ENCODE results near the gene NEDD8.
A peak's percentile ranks its signal among the peaks of the same experiment; 100 is the strongest.

The NEDD8 gene

GRCh38 chr14:24278424-24278823, 46.3 kb upstream of the NEDD8 start:
- H3K36me3 ChIP-seq (replicated peaks in 1 of 2; ENCODE audit: control insufficient read depth in 2 of 2, insufficient read depth in 2 of 2, low read length in 2 of 2): no peaks in the 10 kb centered on the region
- no peaks in the 10 kb centered on the region for H3K79me1 ChIP-seq (ENCODE audit: low read depth, low read length)
- H2BK120ac ChIP-seq (ENCODE audit: low read depth, low read length): no peak overlapping the region
- H3K4me2 ChIP-seq (ENCODE audit: insufficient read depth, low read length, poor library complexity, severe bottlenecking): no peak overlapping the region
- no peak overlapping the region for H3K23ac ChIP-seq (ENCODE audit: low read depth, low read length, poor library complexity)
- no peak overlapping the region for H3K9ac ChIP-seq (ENCODE audit: low read depth, low read length, poor library complexity)
- H3K27ac ChIP-seq (replicated peaks; ENCODE audit: low read length): no peak overlapping the region
- no peak overlapping the region for H2BK5ac ChIP-seq (ENCODE audit: low read length)
- H3K14ac ChIP-seq (ENCODE audit: low read length): no peak overlapping the region
- H2AK5ac ChIP-seq (ENCODE audit: low read depth, low read length): no peak overlapping the region
- DNase-seq (ENCODE audit: low spot score): no peak
- no peak overlapping the region for H2AFZ ChIP-seq (ENCODE audit: low read length)
- H3K4ac ChIP-seq (ENCODE audit: low read length): no peak overlapping the region
- no peak overlapping the region for H2BK12ac ChIP-seq (ENCODE audit: low read length)
- H3K4me3 ChIP-seq (ENCODE audit: low read length in 2 of 2): no peak overlapping the region
- no peaks in the 10 kb centered on the region for H3K4me1 ChIP-seq (ENCODE audit: control insufficient read depth in 2 of 2, insufficient read depth in 1 of 2, low read depth in 1 of 2, low read length in 2 of 2)
- no CpG with 5 or more reads among the region's 5 CpGs for WGBS, 2 donors (ENCODE audit: extremely low coverage in 2 of 2, insufficient read length in 2 of 2, insufficient replicate concordance in 1 of 2)
- no peak overlapping the region for H4K8ac ChIP-seq (ENCODE audit: low read depth, low read length)
- H3K9me3 ChIP-seq (replicated peaks in 1 of 2; ENCODE audit: control insufficient read depth in 2 of 2, insufficient read depth in 1 of 2, low read depth in 1 of 2, low read length in 2 of 2): no peaks in the 10 kb centered on the region
- H2BK15ac ChIP-seq (ENCODE audit: low read length): no peak overlapping the region
- no peaks in the 10 kb centered on the region for H3K27me3 ChIP-seq (ENCODE audit: control insufficient read depth in 3 of 3, insufficient read depth in 3 of 3, low read depth in 1 of 3, low read length in 3 of 3)
- no peak overlapping the region for H3K18ac ChIP-seq (ENCODE audit: low read length)
- H4K91ac ChIP-seq (ENCODE audit: low read depth, low read length, poor library complexity): no peak overlapping the region

DNA sequence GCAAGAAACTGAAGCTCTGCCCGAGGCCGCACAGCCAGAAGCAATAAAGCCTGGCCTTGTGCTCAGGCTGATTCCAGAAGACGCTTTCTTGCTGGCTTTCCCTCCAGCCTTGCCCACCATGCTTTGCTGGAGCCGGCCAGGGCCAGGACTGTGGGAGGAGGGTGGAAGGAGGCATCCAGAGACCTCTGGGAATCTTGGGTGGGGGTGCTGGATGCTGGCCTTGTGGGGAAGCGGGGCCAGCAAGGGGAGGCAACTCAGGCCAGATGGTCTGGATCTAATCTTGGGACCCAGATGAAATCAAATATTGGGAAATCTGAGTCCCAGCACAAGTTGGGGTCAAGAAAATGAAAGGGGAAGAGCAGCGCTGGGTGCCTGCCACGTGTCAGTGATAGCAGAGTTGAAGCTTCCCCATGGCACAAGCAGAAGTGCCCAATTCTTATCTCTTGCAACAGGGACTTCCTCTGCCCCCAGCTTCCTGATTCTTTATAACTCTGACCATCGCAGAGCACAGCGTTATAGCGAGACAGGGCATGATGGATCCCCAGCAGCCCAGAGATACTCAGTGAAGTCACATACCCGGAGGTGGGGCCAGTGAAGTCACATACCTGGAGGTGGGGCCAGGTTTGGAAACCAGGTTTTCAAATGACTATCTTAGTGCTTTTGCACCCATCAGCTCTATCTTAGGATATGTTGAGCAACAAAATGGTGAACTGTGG, 45.6 kb upstream of the NEDD8 start:
- H3K9me3 ChIP-seq (replicated peaks in 1 of 2; ENCODE audit: control insufficient read depth in 2 of 2, insufficient read depth in 1 of 2, low read depth in 1 of 2, low read length in 2 of 2): no peaks in the 10 kb centered on the region
- no peak for DNase-seq (ENCODE audit: low spot score)
- no peak overlapping the region for H3K18ac ChIP-seq (ENCODE audit: low read length)
- no peak overlapping the region for H3K27ac ChIP-seq (replicated peaks; ENCODE audit: low read length)
- no peaks in the 10 kb centered on the region for H3K27me3 ChIP-seq (ENCODE audit: control insufficient read depth in 3 of 3, insufficient read depth in 3 of 3, low read depth in 1 of 3, low read length in 3 of 3)
- H3K9ac ChIP-seq (ENCODE audit: low read depth, low read length, poor library complexity): no peak overlapping the region
- no CpG with 5 or more reads among the region's 11 CpGs for WGBS, 2 donors (ENCODE audit: extremely low coverage in 2 of 2, insufficient read length in 2 of 2, insufficient replicate concordance in 1 of 2)
- no peaks in the 10 kb centered on the region for H3K79me1 ChIP-seq (ENCODE audit: low read depth, low read length)
- H2BK15ac ChIP-seq (ENCODE audit: low read length): no peak overlapping the region
- no peak overlapping the region for H2AFZ ChIP-seq (ENCODE audit: low read length)
- H3K23ac ChIP-seq (ENCODE audit: low read depth, low read length, poor library complexity): no peak overlapping the region
- H3K4ac ChIP-seq (ENCODE audit: low read length): no peak overlapping the region
- no peak overlapping the region for H4K8ac ChIP-seq (ENCODE audit: low read depth, low read length)
- H3K36me3 ChIP-seq (replicated peaks in 1 of 2; ENCODE audit: control insufficient read depth in 2 of 2, insufficient read depth in 2 of 2, low read length in 2 of 2): peaks cover 0 to under 1% of the 10 kb centered on the region in 2 donors
- H2AK5ac ChIP-seq (ENCODE audit: low read depth, low read length): no peak overlapping the region
- H2BK120ac ChIP-seq (ENCODE audit: low read depth, low read length): no peak overlapping the region
- H4K91ac ChIP-seq (ENCODE audit: low read depth, low read length, poor library complexity): no peak overlapping the region
- H3K14ac ChIP-seq (ENCODE audit: low read length): no peak overlapping the region
- H3K4me3 ChIP-seq (ENCODE audit: low read length in 2 of 2): no peak overlapping the region
- no peak overlapping the region for H3K4me2 ChIP-seq (ENCODE audit: insufficient read depth, low read length, poor library complexity, severe bottlenecking)
- no peak overlapping the region for H2BK5ac ChIP-seq (ENCODE audit: low read length)
- no peaks in the 10 kb centered on the region for H3K4me1 ChIP-seq (ENCODE audit: control insufficient read depth in 2 of 2, insufficient read depth in 1 of 2, low read depth in 1 of 2, low read length in 2 of 2)
- no peak overlapping the region for H2BK12ac ChIP-seq (ENCODE audit: low read length)

GRCh38 chr14:24277071-24277470, 44.9 kb upstream of the NEDD8 start:
- no peaks in the 10 kb centered on the region for H3K27me3 ChIP-seq (ENCODE audit: control insufficient read depth in 3 of 3, insufficient read depth in 3 of 3, low read depth in 1 of 3, low read length in 3 of 3)
- no peak overlapping the region for H3K14ac ChIP-seq (ENCODE audit: low read length)
- H2AFZ ChIP-seq (ENCODE audit: low read length): no peak overlapping the region
- no peak overlapping the region for H4K91ac ChIP-seq (ENCODE audit: low read depth, low read length, poor library complexity)
- no CpG with 5 or more reads among the region's 6 CpGs for WGBS, 2 donors (ENCODE audit: extremely low coverage in 2 of 2, insufficient read length in 2 of 2, insufficient replicate concordance in 1 of 2)
- H3K4me3 ChIP-seq (ENCODE audit: low read length in 2 of 2): peak overlapping the region in 1 of 2 donors; percentile 58
- no peak for DNase-seq (ENCODE audit: low spot score)
- H2BK12ac ChIP-seq (ENCODE audit: low read length): no peak overlapping the region
- H3K4me1 ChIP-seq (ENCODE audit: control insufficient read depth in 2 of 2, insufficient read depth in 1 of 2, low read depth in 1 of 2, low read length in 2 of 2): peaks cover 0 to 2% of the 10 kb centered on the region in 2 donors
- H3K18ac ChIP-seq (ENCODE audit: low read length): no peak overlapping the region
- no peak overlapping the region for H3K4me2 ChIP-seq (ENCODE audit: insufficient read depth, low read length, poor library complexity, severe bottlenecking)
- no peaks in the 10 kb centered on the region for H3K79me1 ChIP-seq (ENCODE audit: low read depth, low read length)
- H3K23ac ChIP-seq (ENCODE audit: low read depth, low read length, poor library complexity): no peak overlapping the region
- no peak overlapping the region for H2BK15ac ChIP-seq (ENCODE audit: low read length)
- no peak overlapping the region for H2BK5ac ChIP-seq (ENCODE audit: low read length)
- no peak overlapping the region for H3K9ac ChIP-seq (ENCODE audit: low read depth, low read length, poor library complexity)
- H4K8ac ChIP-seq (ENCODE audit: low read depth, low read length): no peak overlapping the region
- H3K27ac ChIP-seq (replicated peaks; ENCODE audit: low read length): no peak overlapping the region
- peaks cover 0 to 4% of the 10 kb centered on the region in 2 donors for H3K36me3 ChIP-seq (replicated peaks in 1 of 2; ENCODE audit: control insufficient read depth in 2 of 2, insufficient read depth in 2 of 2, low read length in 2 of 2)
- no peak overlapping the region for H2AK5ac ChIP-seq (ENCODE audit: low read depth, low read length)
- H3K4ac ChIP-seq (ENCODE audit: low read length): no peak overlapping the region
- no peak overlapping the region for H2BK120ac ChIP-seq (ENCODE audit: low read depth, low read length)
- no peaks in the 10 kb centered on the region for H3K9me3 ChIP-seq (replicated peaks in 1 of 2; ENCODE audit: control insufficient read depth in 2 of 2, insufficient read depth in 1 of 2, low read depth in 1 of 2, low read length in 2 of 2)

DNA sequence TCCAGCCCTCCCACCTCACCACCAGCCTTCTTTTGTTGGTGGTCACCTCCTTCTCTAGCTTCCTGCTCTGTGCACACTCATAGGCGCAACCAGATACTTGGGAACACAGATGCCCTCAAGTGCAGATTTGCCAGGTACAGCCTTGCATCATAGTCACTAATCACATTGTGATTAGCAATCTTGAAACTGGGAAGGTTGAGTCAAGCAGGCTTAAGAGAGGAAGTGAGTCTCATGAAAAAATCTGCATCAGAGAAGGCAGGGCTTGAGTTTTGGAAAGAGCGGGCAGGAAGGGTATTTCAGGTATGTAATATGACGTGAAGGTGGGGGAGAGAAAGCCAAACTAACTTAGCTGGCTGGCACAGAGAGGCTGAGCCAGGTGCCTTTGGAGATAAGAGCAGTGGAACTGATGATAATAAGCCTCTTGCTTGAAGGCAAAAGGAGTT, 42.0 kb upstream of the NEDD8 start:
- Histone ChIP-seq H3K27ac (replicated peaks; ENCODE audit: low read length) (no peak overlapping the region), H3K4ac (ENCODE audit: low read length) (no peak overlapping the region), H2BK5ac (ENCODE audit: low read length) (no peak overlapping the region), H2BK12ac (ENCODE audit: low read length) (no peak overlapping the region), H4K91ac (ENCODE audit: low read depth, low read length, poor library complexity) (no peak overlapping the region), H3K9ac (ENCODE audit: low read depth, low read length, poor library complexity) (no peak overlapping the region), H3K4me3 (ENCODE audit: low read length in 2 of 2) (no peak overlapping the region), H3K36me3 (replicated peaks in 1 of 2; ENCODE audit: control insufficient read depth in 2 of 2, insufficient read depth in 2 of 2, low read length in 2 of 2) (peaks cover 0 to 4% of the 10 kb centered on the region in 2 donors), H3K23ac (ENCODE audit: low read depth, low read length, poor library complexity) (no peak overlapping the region), H2BK15ac (ENCODE audit: low read length) (no peak overlapping the region), H2AK5ac (ENCODE audit: low read depth, low read length) (no peak overlapping the region), H3K4me2 (ENCODE audit: insufficient read depth, low read length, poor library complexity, severe bottlenecking) (no peak overlapping the region), H3K27me3 (ENCODE audit: control insufficient read depth in 3 of 3, insufficient read depth in 3 of 3, low read depth in 1 of 3, low read length in 3 of 3) (no peaks in the 10 kb centered on the region), H3K14ac (ENCODE audit: low read length) (no peak overlapping the region), H3K4me1 (ENCODE audit: control insufficient read depth in 2 of 2, insufficient read depth in 1 of 2, low read depth in 1 of 2, low read length in 2 of 2) (peaks cover 4 to 6% of the 10 kb centered on the region in 2 donors), H3K79me1 (ENCODE audit: low read depth, low read length) (no peaks in the 10 kb centered on the region), H2BK120ac (ENCODE audit: low read depth, low read length) (no peak overlapping the region), H3K18ac (ENCODE audit: low read length) (no peak overlapping the region), H2AFZ (ENCODE audit: low read length) (no peak overlapping the region), H4K8ac (ENCODE audit: low read depth, low read length) (no peak overlapping the region), H3K9me3 (replicated peaks in 1 of 2; ENCODE audit: control insufficient read depth in 2 of 2, insufficient read depth in 1 of 2, low read depth in 1 of 2, low read length in 2 of 2) (peaks cover 0 to 1% of the 10 kb centered on the region in 2 donors)
- DNase-seq (ENCODE audit: low spot score): no peak
- no CpG with 5 or more reads among the region's 3 CpGs for WGBS, 2 donors (ENCODE audit: extremely low coverage in 2 of 2, insufficient read length in 2 of 2, insufficient replicate concordance in 1 of 2)
